NT2/D1 (cell line): ENCODE data around the gene COQ3.

Experiments
- DNase-seq: peaks from one replicate; pipeline ENCODE4 v3.0.0-alpha.2; 2011; ENCODE audit warnings: low read depth, low spot score
- H3K27me3 ChIP-seq: 2 replicates; pipeline ENCODE4 v1.6.0; 2011; ENCODE audit warnings: mild to moderate bottlenecking; ENCODE audit not compliant: insufficient read length, insufficient read depth
- H3K36me3 ChIP-seq: 2 replicates; pipeline ENCODE4 v1.6.1; 2011; ENCODE audit warnings: mild to moderate bottlenecking, low read length, mixed read lengths; ENCODE audit not compliant: insufficient read depth, insufficient read length
- H3K4me1 ChIP-seq: 2 replicates; pipeline ENCODE4 v1.5.1; 2011; ENCODE audit not compliant: insufficient read depth, insufficient read length
- H3K4me3 ChIP-seq: 2 replicates; pipeline ENCODE4 v1.5.1; 2011; ENCODE audit warnings: low read depth; ENCODE audit not compliant: insufficient read length
- H3K9ac ChIP-seq: 2 replicates; pipeline ENCODE4 v1.6.0; 2011; ENCODE audit warnings: low read depth; ENCODE audit not compliant: insufficient read length
- H3K9me3 ChIP-seq: 2 replicates; pipeline ENCODE4 v1.5.1; 2011; ENCODE audit warnings: mild to moderate bottlenecking, low read length; ENCODE audit not compliant: insufficient read depth
- SUZ12 ChIP-seq: IDR thresholded peaks from 2 replicates; pipeline ENCODE4 v1.6.1; 2011; ENCODE audit not compliant: insufficient read length, insufficient read depth; ENCODE audit errors: extremely low read depth
- YY1 ChIP-seq: IDR thresholded peaks from 2 replicates; pipeline ENCODE4 v1.6.1; 2011; ENCODE audit not compliant: insufficient read length, insufficient read depth
- ZNF274 ChIP-seq: IDR thresholded peaks from 2 replicates; pipeline ENCODE4 v1.6.1; 2011; ENCODE audit warnings: mild to moderate bottlenecking, low read depth, low read length

The COQ3 gene

GRCh38 chr6:99356641-99357040, 37.4 kb downstream of the COQ3 start:
- no peak overlapping the region for H3K9ac ChIP-seq
- no peak for DNase-seq
- H3K9me3 ChIP-seq = no peaks in the 10 kb centered on the region
- no peaks in the 10 kb centered on the region for H3K4me1 ChIP-seq
- H3K4me3 ChIP-seq = no peak overlapping the region
- no peaks in the 10 kb centered on the region for H3K36me3 ChIP-seq
- H3K27me3 ChIP-seq = no peaks in the 10 kb centered on the region
- no peak for TF ChIP-seq ZNF274
- no peak for TF ChIP-seq YY1

GRCh38 chr6:99354983-99355382, 39.0 kb downstream of the COQ3 start:
- no peak for DNase-seq
- H3K36me3 ChIP-seq = no peaks in the 10 kb centered on the region
- no peak for TF ChIP-seq SUZ12
- no peak for TF ChIP-seq YY1

GRCh38 chr6:99353126-99353525, 40.9 kb downstream of the COQ3 start:
- Histone ChIP-seq H3K4me3 (no peak overlapping the region), H3K9me3 (no peaks in the 10 kb centered on the region), H3K36me3 (no peaks in the 10 kb centered on the region), H3K27me3 (peaks cover 9% of the 10 kb centered on the region), H3K4me1 (no peaks in the 10 kb centered on the region), H3K9ac (no peak overlapping the region)
- no peak for TF ChIP-seq YY1
- TF ChIP-seq SUZ12 = no peak
- no peak for TF ChIP-seq ZNF274
- no peak for DNase-seq

More at GRCh38 chr6:99354983-99355382, 39.0 kb downstream of the COQ3 start:
- Histone ChIP-seq H3K9me3 (no peaks in the 10 kb centered on the region), H3K4me3 (no peak overlapping the region), H3K9ac (no peak overlapping the region), H3K4me1 (no peaks in the 10 kb centered on the region), H3K27me3 (peaks cover 9% of the 10 kb centered on the region)

DNA sequence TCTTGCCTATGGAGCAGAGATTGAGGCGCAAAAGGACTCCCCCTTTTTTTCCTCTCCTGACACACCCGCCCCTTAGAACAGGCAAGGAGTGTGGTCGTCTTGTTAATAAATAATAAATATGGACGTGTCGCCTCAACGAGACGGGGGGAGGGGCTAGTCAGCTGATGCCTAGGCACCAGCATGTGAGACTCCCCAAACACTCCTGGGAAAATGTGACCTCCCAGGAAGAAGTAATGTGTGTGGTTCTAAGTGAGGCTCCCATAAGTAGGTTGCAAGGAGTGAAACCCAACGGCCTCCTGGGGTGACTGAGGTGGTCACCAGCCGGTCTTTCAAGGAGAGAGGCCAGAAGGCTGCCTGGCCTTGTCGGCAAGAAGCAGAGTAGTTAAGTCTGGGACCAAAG, 43.4 kb downstream of the COQ3 start:
- TF ChIP-seq YY1 (no peak), ZNF274 (no peak), SUZ12 (no peak)
- peaks cover 9% of the 10 kb centered on the region for H3K27me3 ChIP-seq
- no peak for DNase-seq
- H3K36me3 ChIP-seq = no peaks in the 10 kb centered on the region
- no peaks in the 10 kb centered on the region for H3K4me1 ChIP-seq
- no peak overlapping the region for H3K9ac ChIP-seq
- no peaks in the 10 kb centered on the region for H3K9me3 ChIP-seq
- peak overlapping the region; percentile 69 for H3K4me3 ChIP-seq

GRCh38 chr6:99349171-99350141, 44.5 kb downstream of the COQ3 start, which contains the start of gene FAXC:
Gene FAXC (minus strand): TSS chr6:99349674. CDS start chr6:99349372, 302 bp downstream.
- no peak for TF ChIP-seq ZNF274
- no peak for TF ChIP-seq SUZ12
- TF ChIP-seq YY1 = no peak
- no peak for DNase-seq
- Histone ChIP-seq H3K27me3 (peaks cover 9% of the 10 kb centered on the region), H3K4me1 (no peaks in the 10 kb centered on the region), H3K9ac (peak within 1 kb of the TSS; percentile 90), H3K9me3 (no peaks in the 10 kb centered on the region), H3K4me3 (peak within 1 kb of the TSS; percentile 69), H3K36me3 (no peaks in the 10 kb centered on the region)

DNA sequence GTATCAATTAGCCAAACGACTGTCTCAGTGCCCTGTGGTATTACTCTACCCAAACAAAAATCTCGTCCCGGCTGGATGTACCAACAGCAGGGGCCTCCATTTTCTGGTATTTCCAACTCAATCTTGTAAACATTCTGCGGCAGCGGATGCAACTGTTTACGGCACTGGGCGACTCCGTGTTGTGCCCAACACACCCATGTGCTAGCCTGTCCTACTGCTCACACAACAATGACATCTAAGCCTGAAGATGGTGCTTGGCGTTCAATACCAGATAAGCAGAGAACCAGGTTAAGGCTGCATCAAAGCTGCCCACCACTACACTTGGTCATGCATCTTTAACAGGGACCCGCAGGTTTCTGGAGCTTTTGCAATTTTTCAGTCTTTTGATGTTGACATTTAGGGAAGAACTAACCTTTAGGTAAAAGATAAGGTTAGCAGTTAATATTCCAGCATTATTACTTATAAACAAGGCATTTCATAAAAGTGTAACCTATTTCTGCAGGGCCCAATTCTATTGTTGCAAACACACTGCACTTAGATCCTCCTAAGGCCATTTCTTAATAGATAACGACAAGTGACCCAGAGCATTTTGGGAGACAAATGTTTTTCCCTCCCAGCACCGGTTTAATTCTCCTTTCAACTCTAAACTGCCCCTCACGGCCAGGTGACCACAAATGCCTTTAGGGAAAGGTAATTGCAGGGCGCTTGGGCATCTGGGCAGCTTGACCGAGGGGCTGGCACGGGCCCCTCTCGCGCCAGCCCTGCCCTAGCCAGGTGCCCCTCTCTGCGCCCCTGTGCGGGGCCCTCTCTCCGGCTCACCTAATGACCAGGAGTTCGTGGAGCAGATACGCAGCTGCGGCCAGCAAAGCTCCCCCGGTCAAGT, 45.5 kb downstream of the COQ3 start:
- Histone ChIP-seq H3K4me1 (peaks cover 2% of the 10 kb centered on the region), H3K36me3 (no peaks in the 10 kb centered on the region), H3K9me3 (no peaks in the 10 kb centered on the region), H3K27me3 (peaks cover 9% of the 10 kb centered on the region), H3K9ac (peak overlapping the region; percentile 90), H3K4me3 (peak overlapping the region; percentile 69)
- TF ChIP-seq ZNF274 (no peak), YY1 (no peak), SUZ12 (no peak)
- DNase-seq = no peak

GRCh38 chr6:99347804-99348203, 46.2 kb downstream of the COQ3 start:
- no peaks in the 10 kb centered on the region for H3K9me3 ChIP-seq
- peaks cover 4% of the 10 kb centered on the region for H3K4me1 ChIP-seq
- H3K9ac ChIP-seq = no peak overlapping the region
- TF ChIP-seq SUZ12 = no peak
- DNase-seq = no peak
- no peak overlapping the region for H3K4me3 ChIP-seq
- H3K36me3 ChIP-seq = no peaks in the 10 kb centered on the region
- peaks cover 9% of the 10 kb centered on the region for H3K27me3 ChIP-seq
